Activated gamma-delta T cell treated with anti-CD3 and anti-CD28 coated beads, Interleukin-2, amount 50 U/mL, for 16 hours (primary cell): ENCODE measurements around the gene ENTPD2.

ENCODE experiments used
- DNase-seq: peaks from one replicate; pipeline ENCODE4 v3.0.0-alpha.2; 2020; ENCODE audit warnings: low read depth

The ENTPD2 gene

GRCh38 chr9:137029058-137029936 is 24.6 kb downstream of the ENTPD2 start:
- DNase-seq = peak; percentile 61

GRCh38 chr9:137028263-137029057 is 25.4 kb downstream of the ENTPD2 start:
- DNase-seq = peak; percentile 44

- no peak for DNase-seq
Measured at GRCh38 chr9:137027369-137028262, 26.2 kb downstream of the ENTPD2 start, which contains the start of gene ABCA2. Gene ABCA2 (minus strand): TSS chr9:137028237. CDS start chr9:137028140, 97 bp downstream.

- DNase-seq = no peak
Measured at GRCh38 chr9:137026828-137027227, 27.0 kb downstream of the ENTPD2 start.

- no peak for DNase-seq
Measured at GRCh38 chr9:137026384-137026783, 27.5 kb downstream of the ENTPD2 start.

- DNase-seq = no peak
Measured at GRCh38 chr9:137025517-137025966, 28.3 kb downstream of the ENTPD2 start.

GRCh38 chr9:137023583-137023991 is 30.3 kb downstream of the ENTPD2 start:
- no peak for DNase-seq

- DNase-seq = no peak
Measured at GRCh38 chr9:137023157-137023556, 30.7 kb downstream of the ENTPD2 start.

GRCh38 chr9:137022662-137023008 is 31.2 kb downstream of the ENTPD2 start:
- DNase-seq = no peak

GRCh38 chr9:137021979-137022661 is 31.7 kb downstream of the ENTPD2 start:
- DNase-seq = peak; percentile 59

- no peak for DNase-seq
Measured at GRCh38 chr9:137021568-137021978, 32.3 kb downstream of the ENTPD2 start.

GRCh38 chr9:137020771-137021567 is 32.9 kb downstream of the ENTPD2 start:
- no peak for DNase-seq

GRCh38 chr9:137019891-137020683 is 33.8 kb downstream of the ENTPD2 start:
- no peak for DNase-seq

GRCh38 chr9:137018761-137019559 is 34.9 kb downstream of the ENTPD2 start:
- DNase-seq = no peak

GRCh38 chr9:137017791-137018497 is 35.9 kb downstream of the ENTPD2 start:
- no peak for DNase-seq

- DNase-seq = no peak
Measured at GRCh38 chr9:137017071-137017470, 36.8 kb downstream of the ENTPD2 start.

GRCh38 chr9:137016436-137016835 is 37.4 kb downstream of the ENTPD2 start:
- DNase-seq = no peak

GRCh38 chr9:137015976-137016375 is 37.9 kb downstream of the ENTPD2 start:
- DNase-seq = no peak
